GM10266 (cell line): Measurements from ENCODE around the gene SAMD8.

Source experiments
- DNase-seq: peaks from one replicate; pipeline ENCODE4 v3.0.0; 2012; ENCODE audit errors: extremely low spot score
- CTCF ChIP-seq: IDR thresholded peaks from 2 replicates; pipeline ENCODE4 v1.5.1; 2012; ENCODE audit warnings: mild to moderate bottlenecking, low read depth; ENCODE audit not compliant: control insufficient read depth, insufficient read depth; ENCODE audit errors: missing control alignments

Gene SAMD8

GRCh38 chr10:75111365-75111906, at the start of gene SAMD8:
Gene SAMD8, plus strand, starts transcription at chr10:75111656. Its CDS starts 38,873 bp downstream, at chr10:75150529.
- peak; percentile 99 for DNase-seq
- peak; percentile 0 for TF ChIP-seq CTCF

- DNase-seq = no peak
Observed at GRCh38 chr10:75061709-75062505, 49.5 kb upstream of the SAMD8 start.

GRCh38 chr10:75062506-75063299, 48.8 kb upstream of the SAMD8 start:
- DNase-seq = no peak
- no peak for TF ChIP-seq CTCF

More at GRCh38 chr10:75061709-75062505, 49.5 kb upstream of the SAMD8 start:
- TF ChIP-seq CTCF = no peak

- no peak for DNase-seq
- no peak for TF ChIP-seq CTCF
Observed at GRCh38 chr10:75063461-75064230, 47.8 kb upstream of the SAMD8 start.

- DNase-seq = no peak
- no peak for TF ChIP-seq CTCF
Observed at GRCh38 chr10:75065076-75065475, 46.4 kb upstream of the SAMD8 start.

GRCh38 chr10:75066271-75066670, 45.2 kb upstream of the SAMD8 start:
- no peak for TF ChIP-seq CTCF
- DNase-seq = no peak
